ENCODE data around the gene IPO7.

The IPO7 gene

GRCh38 chr11:9461063-9461759, 76.8 kb downstream of the IPO7 start (continued):
- TF ChIP-seq ZNF157 (tag by site-specific recombination; IDR thresholded peaks at IDR 0.05), result no peak
- TF ChIP-seq ZNF24 (tag by site-specific recombination; IDR thresholded peaks at IDR 0.05), result no peak
- TF ChIP-seq ZIC2 (tag by site-specific recombination; IDR thresholded peaks at IDR 0.05), result peak; percentile 41
- no peak for TF ChIP-seq ZNF2 (tag by site-specific recombination; IDR thresholded peaks at IDR 0.05)
- no peak for TF ChIP-seq ZNF837 (tag by site-specific recombination; IDR thresholded peaks at IDR 0.05)
- TF ChIP-seq ZBTB8A (tag by site-specific recombination; IDR thresholded peaks at IDR 0.05), result peak; percentile 51
- no peak for TF ChIP-seq ZXDB (tag by site-specific recombination; IDR thresholded peaks at IDR 0.05)
- TF ChIP-seq ZNF350 (tag by site-specific recombination; IDR thresholded peaks at IDR 0.05), result no peak
- TF ChIP-seq MEIS1 (CRISPR knock-in tag; IDR thresholded peaks at IDR 0.05; ENCODE audit: borderline replicate concordance), result no peak
- no peak for TF ChIP-seq ZNF274 (IDR thresholded peaks at IDR 0.05; ENCODE audit: low read length)
- TF ChIP-seq ZNF274 (tag by site-specific recombination; IDR thresholded peaks at IDR 0.05; ENCODE audit: borderline replicate concordance), result no peak
- TF ChIP-seq PRDM6 (tag by site-specific recombination; IDR thresholded peaks at IDR 0.05), result no peak
- no peak for TF ChIP-seq ZNF558 (tag by site-specific recombination; IDR thresholded peaks at IDR 0.05)
- no peak for TF ChIP-seq ZNF621 (tag by site-specific recombination; IDR thresholded peaks at IDR 0.05)
- TF ChIP-seq ZNF37A (tag by site-specific recombination; IDR thresholded peaks at IDR 0.05), result no peak
- no peak for TF ChIP-seq ZNF114 (tag by site-specific recombination; IDR thresholded peaks at IDR 0.05)
- no peak for TF ChIP-seq WT1 (tag by site-specific recombination; IDR thresholded peaks at IDR 0.05)
- TF ChIP-seq ZNF354C (tag by site-specific recombination; IDR thresholded peaks at IDR 0.05; ENCODE audit: borderline replicate concordance, low read depth), result no peak
- TF ChIP-seq ZNF133 (tag by site-specific recombination; IDR thresholded peaks at IDR 0.05), result no peak
- TF ChIP-seq ZBTB21 (tag by site-specific recombination; IDR thresholded peaks at IDR 0.05), result no peak
- TF ChIP-seq ZFP3 (tag by site-specific recombination; IDR thresholded peaks at IDR 0.05; ENCODE audit: low read depth), result no peak
- TF ChIP-seq, protein P1, sequence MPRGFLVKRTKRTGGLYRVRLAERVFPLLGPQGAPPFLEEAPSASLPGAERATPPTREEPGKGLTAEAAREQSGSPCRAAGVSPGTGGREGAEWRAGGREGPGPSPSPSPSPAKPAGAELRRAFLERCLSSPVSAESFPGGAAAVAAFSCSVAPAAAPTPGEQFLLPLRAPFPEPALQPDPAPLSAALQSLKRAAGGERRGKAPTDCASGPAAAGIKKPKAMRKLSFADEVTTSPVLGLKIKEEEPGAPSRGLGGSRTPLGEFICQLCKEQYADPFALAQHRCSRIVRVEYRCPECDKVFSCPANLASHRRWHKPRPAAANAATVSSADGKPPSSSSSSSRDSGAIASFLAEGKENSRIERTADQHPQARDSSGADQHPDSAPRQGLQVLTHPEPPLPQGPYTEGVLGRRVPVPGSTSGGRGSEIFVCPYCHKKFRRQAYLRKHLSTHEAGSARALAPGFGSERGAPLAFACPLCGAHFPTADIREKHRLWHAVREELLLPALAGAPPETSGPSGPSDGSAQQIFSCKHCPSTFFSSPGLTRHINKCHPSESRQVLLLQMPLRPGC (tag by site-specific recombination; IDR thresholded peaks at IDR 0.05), result no peak
- TF ChIP-seq ZNF658 (tag by site-specific recombination; IDR thresholded peaks at IDR 0.05), result no peak
- TF ChIP-seq HOXC10 (CRISPR knock-in tag; IDR thresholded peaks at IDR 0.05), result no peak
- TF ChIP-seq OVOL3 (tag by site-specific recombination; IDR thresholded peaks at IDR 0.05), result no peak
- no peak for TF ChIP-seq GLIS1 (tag by site-specific recombination; IDR thresholded peaks at IDR 0.05)
- TF ChIP-seq, protein P2, sequence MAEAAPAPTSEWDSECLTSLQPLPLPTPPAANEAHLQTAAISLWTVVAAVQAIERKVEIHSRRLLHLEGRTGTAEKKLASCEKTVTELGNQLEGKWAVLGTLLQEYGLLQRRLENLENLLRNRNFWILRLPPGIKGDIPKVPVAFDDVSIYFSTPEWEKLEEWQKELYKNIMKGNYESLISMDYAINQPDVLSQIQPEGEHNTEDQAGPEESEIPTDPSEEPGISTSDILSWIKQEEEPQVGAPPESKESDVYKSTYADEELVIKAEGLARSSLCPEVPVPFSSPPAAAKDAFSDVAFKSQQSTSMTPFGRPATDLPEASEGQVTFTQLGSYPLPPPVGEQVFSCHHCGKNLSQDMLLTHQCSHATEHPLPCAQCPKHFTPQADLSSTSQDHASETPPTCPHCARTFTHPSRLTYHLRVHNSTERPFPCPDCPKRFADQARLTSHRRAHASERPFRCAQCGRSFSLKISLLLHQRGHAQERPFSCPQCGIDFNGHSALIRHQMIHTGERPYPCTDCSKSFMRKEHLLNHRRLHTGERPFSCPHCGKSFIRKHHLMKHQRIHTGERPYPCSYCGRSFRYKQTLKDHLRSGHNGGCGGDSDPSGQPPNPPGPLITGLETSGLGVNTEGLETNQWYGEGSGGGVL (tag by site-specific recombination; IDR thresholded peaks at IDR 0.05), result peak; percentile 66
- TF ChIP-seq, protein P3, sequence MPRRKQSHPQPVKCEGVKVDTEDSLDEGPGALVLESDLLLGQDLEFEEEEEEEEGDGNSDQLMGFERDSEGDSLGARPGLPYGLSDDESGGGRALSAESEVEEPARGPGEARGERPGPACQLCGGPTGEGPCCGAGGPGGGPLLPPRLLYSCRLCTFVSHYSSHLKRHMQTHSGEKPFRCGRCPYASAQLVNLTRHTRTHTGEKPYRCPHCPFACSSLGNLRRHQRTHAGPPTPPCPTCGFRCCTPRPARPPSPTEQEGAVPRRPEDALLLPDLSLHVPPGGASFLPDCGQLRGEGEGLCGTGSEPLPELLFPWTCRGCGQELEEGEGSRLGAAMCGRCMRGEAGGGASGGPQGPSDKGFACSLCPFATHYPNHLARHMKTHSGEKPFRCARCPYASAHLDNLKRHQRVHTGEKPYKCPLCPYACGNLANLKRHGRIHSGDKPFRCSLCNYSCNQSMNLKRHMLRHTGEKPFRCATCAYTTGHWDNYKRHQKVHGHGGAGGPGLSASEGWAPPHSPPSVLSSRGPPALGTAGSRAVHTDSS (tag by site-specific recombination; IDR thresholded peaks at IDR 0.05), result no peak
- TF ChIP-seq ZNF518A (tag by site-specific recombination; conservative IDR thresholded peaks at IDR 0.05; ENCODE audit: low read depth), result no peak
- peak; percentile 23; the same call in 1 of the 2 replicates for TF ChIP-seq ZFP69B (tag by site-specific recombination; IDR thresholded peaks at IDR 0.05)
- TF ChIP-seq ZNF302 (tag by site-specific recombination; IDR thresholded peaks at IDR 0.05; ENCODE audit: low read depth), result no peak

Data from HEK293 (cell line).